GM12878 (cell line): ENCODE measurements around the gene WDFY3. TPM values are rescaled to one million over a fixed set of nuclear protein-coding genes. Genes with fewer than 3 reads are reported as not detected.

ENCODE experiments used
- ATAC-seq: fragments of 200-7000 bp; cut with Tn5 transposase; 3 replicates; pipeline ENCODE4 v1.9.1; 2020; ENCODE audit warnings: mild to moderate bottlenecking, moderate library complexity
- BruUV-seq: library from RNA; stranded (reverse); fragments of 400-500 nt; replicated peaks from 2 replicates; lab custom pipeline; 2021; lab: Mats Ljungman, UMichigan
- CTCF ChIA-PET: fragments of 300-600 bp; sonication (Branson Sonifier 250); formaldehyde crosslinking; extraction: SDS; loops from one replicate; lab custom pipeline; 2021; ENCODE audit warnings: inconsistent platforms; lab: Yijun Ruan, JAX
- POLR2A ChIA-PET: fragments of 350-600 bp; formaldehyde crosslinking; extraction: SDS; loops from one replicate; lab custom pipeline; 2021; ENCODE audit warnings: inconsistent platforms; lab: Charles Lee
- RAD21 ChIA-PET: fragments of 300-600 bp; sonication (Branson Sonifier 250); formaldehyde crosslinking; loops from one replicate; lab custom pipeline; 2023; ENCODE audit warnings: antibody characterized with exemption; ENCODE audit not compliant: unreplicated experiment; lab: Charles Lee
- SMC1A ChIA-PET: fragments of 300-600 bp; sonication (Branson Sonifier 250); formaldehyde crosslinking; loops from one replicate; lab custom pipeline; 2023; ENCODE audit not compliant: unreplicated experiment, uncharacterized antibody; lab: Charles Lee
- DNase-seq: peaks from one replicate; pipeline ENCODE4 v3.0.0-alpha.2; 2011; ENCODE audit warnings: low read depth, low spot score
- FAIRE-seq: peaks from 3 replicates; lab custom pipeline; 2011; peaks lifted over from hg19 to GRCh38; lab: Jason Lieb, UNC
- H2AFZ ChIP-seq: 2 replicates; pipeline ENCODE4 v1.6.0; 2011; ENCODE audit warnings: low read depth, low read length, control low read depth; ENCODE audit not compliant: control insufficient read depth
- H3K27ac ChIP-seq: 2 replicates; pipeline ENCODE4 v1.5.1; 2011; ENCODE audit warnings: control low read depth; ENCODE audit not compliant: control insufficient read depth, insufficient read depth
- H3K27me3 ChIP-seq, 2 experiments: replicated peaks in 1 of 2; 2 replicates each; pipeline versions ENCODE4 v1.6.0 to v1.6.1; 2011; ENCODE audit warnings: low read length in 1 of 2; ENCODE audit not compliant: control insufficient read depth in 2 of 2, insufficient read depth in 2 of 2
- H3K36me3 ChIP-seq, 2 experiments: 2 replicates each; pipeline ENCODE4 v1.5.1; 2011; ENCODE audit warnings: low read length in 1 of 2; ENCODE audit not compliant: control insufficient read depth in 2 of 2, insufficient read depth in 2 of 2
- H3K4me1 ChIP-seq: 2 replicates; pipeline ENCODE4 v1.6.1; 2011; ENCODE audit warnings: mild to moderate bottlenecking, low read length, moderate library complexity, mixed read lengths; ENCODE audit not compliant: control insufficient read depth, insufficient read depth
- H3K4me2 ChIP-seq: 2 replicates; pipeline ENCODE4 v1.6.0; 2011; ENCODE audit warnings: control low read depth; ENCODE audit not compliant: control insufficient read depth, insufficient read depth
- H3K4me3 ChIP-seq: fragments of 200-600 bp; sonication (generic); 2 replicates; pipeline ENCODE4 v1.5.1; 2016
- H3K79me2 ChIP-seq: 2 replicates; pipeline ENCODE4 v1.6.0; 2011; ENCODE audit warnings: low read length; ENCODE audit not compliant: control insufficient read depth, insufficient read depth
- H3K9ac ChIP-seq: 2 replicates; pipeline ENCODE4 v1.8.0; 2011; ENCODE audit warnings: low read length, control low read depth, mixed read lengths; ENCODE audit not compliant: control insufficient read depth, insufficient read depth
- H3K9me3 ChIP-seq: replicated peaks from 3 replicates; pipeline ENCODE4 v1.5.1; 2011; ENCODE audit warnings: mild to moderate bottlenecking, low read length; ENCODE audit not compliant: control insufficient read depth, insufficient read depth
- H4K20me1 ChIP-seq: 2 replicates; pipeline ENCODE4 v1.6.0; 2011; ENCODE audit not compliant: control insufficient read depth, insufficient read depth
- KLF5 ChIP-seq: fragments of 450-650 bp; IDR thresholded peaks from 2 replicates; pipeline ENCODE4 v1.6.1; 2014; ENCODE audit warnings: mild to moderate bottlenecking; ENCODE audit not compliant: partially characterized antibody
- MXI1 ChIP-seq: fragments of 150-350 bp; IDR thresholded peaks from 2 replicates; pipeline ENCODE4 v1.6.1; 2011; ENCODE audit warnings: low read depth, mild to moderate bottlenecking, inconsistent platforms, low read length, improper control_type of control experiment
- MYB ChIP-seq: fragments of 150-350 bp; IDR thresholded peaks from 2 replicates; pipeline ENCODE4 v1.6.1; 2014; ENCODE audit warnings: mild to moderate bottlenecking, low read depth, low read length, borderline replicate concordance
- NFYA ChIP-seq: IDR thresholded peaks from 2 replicates; pipeline ENCODE4 v1.6.1; 2011; ENCODE audit warnings: low read depth, mild to moderate bottlenecking, low read length, improper control_type of control experiment, borderline replicate concordance
- NR2C1 ChIP-seq: fragments of 450-650 bp; IDR thresholded peaks from 2 replicates; pipeline ENCODE4 v1.6.1; 2017; ENCODE audit warnings: antibody characterized with exemption, mild to moderate bottlenecking, moderate library complexity
- SKIL ChIP-seq: fragments of 450-650 bp; IDR thresholded peaks from 2 replicates; pipeline ENCODE4 v1.6.1; 2017; ENCODE audit warnings: mild to moderate bottlenecking, low read depth, inconsistent platforms; ENCODE audit not compliant: poor library complexity, severe bottlenecking
- SP1 ChIP-seq: IDR thresholded peaks from one replicate; pipeline ENCODE4 v1.6.1; 2011; ENCODE audit warnings: low read depth, low read length
- SUZ12 ChIP-seq: fragments of 200-600 bp; sonication (generic); IDR thresholded peaks from one replicate; pipeline ENCODE4 v1.6.1; 2018; ENCODE audit warnings: antibody characterized with exemption, mild to moderate bottlenecking; ENCODE audit not compliant: unreplicated experiment
- TBL1XR1 ChIP-seq: IDR thresholded peaks from 2 replicates; pipeline ENCODE4 v1.6.1; 2012; ENCODE audit warnings: low read depth, low read length, improper control_type of control experiment
- WGBS: methylation state at CpG from one replicate; pipeline ENCODE4 v1.1.6; 2016; ENCODE audit warnings: low lambda C conversion rate; ENCODE audit not compliant: insufficient replicate concordance, insufficient coverage; ENCODE audit errors: missing lambda C conversion rate; 5-methylcytosine and 5-hydroxymethylcytosine counted together
- in situ Hi-C: fragments of 300-500 bp; cut with MboI; formaldehyde crosslinking; loops from 9 replicates; pipeline ENCODE4 v1.14.3; 2018; ENCODE audit warnings: mixed read lengths
- intact Hi-C: fragments of 100-400 bp; cut with micrococcal nuclease; formaldehyde crosslinking; loops from one replicate; pipeline ENCODE4 v1.14.2; 2022; ENCODE audit not compliant: unreplicated experiment
- polyA plus RNA-seq, 11 experiments: library from polyadenylated mRNA; depleted of rRNA in 4 of 11; unstranded in 6 of 11; stranded (reverse) in 5 of 11; fragments of >200 nt; fragmentation: Nextera tagmentation in 4 of 11; fragmentation: Illumina TruSeq in 1 of 11; extraction: Ambion mirVana in 4 of 11; extraction: Trizol in 1 of 11; gene quantifications; 1 replicate in 1 of 11; 2 replicates in 10 of 11; pipeline versions ENCODE4 v1.2.1 to v1.2.3, GENCODE V29; 2011 to 2016; ENCODE audit warnings: inconsistent platforms in 2 of 11, missing spikeins in 2 of 11, low read depth in 1 of 11
- total RNA-seq, 4 experiments: library from RNA; depleted of rRNA in 3 of 4; stranded (reverse); fragments of >200 nt in 3 of 4; fragmentation: Illumina TruSeq in 1 of 4; extraction: Trizol in 1 of 4; gene quantifications; 2 replicates each; pipeline versions ENCODE4 v1.2.1 to v1.2.3, GENCODE V29; 2013 to 2021

WDFY3 gene
- total and polyA plus RNA-seq, 10 of the 15 experiments (the other 5 are each of a cell fraction or from before 2014, with no cell fraction given): 0.01 to 0.23 (median 0.12) TPM; not detected in 2

DNA sequence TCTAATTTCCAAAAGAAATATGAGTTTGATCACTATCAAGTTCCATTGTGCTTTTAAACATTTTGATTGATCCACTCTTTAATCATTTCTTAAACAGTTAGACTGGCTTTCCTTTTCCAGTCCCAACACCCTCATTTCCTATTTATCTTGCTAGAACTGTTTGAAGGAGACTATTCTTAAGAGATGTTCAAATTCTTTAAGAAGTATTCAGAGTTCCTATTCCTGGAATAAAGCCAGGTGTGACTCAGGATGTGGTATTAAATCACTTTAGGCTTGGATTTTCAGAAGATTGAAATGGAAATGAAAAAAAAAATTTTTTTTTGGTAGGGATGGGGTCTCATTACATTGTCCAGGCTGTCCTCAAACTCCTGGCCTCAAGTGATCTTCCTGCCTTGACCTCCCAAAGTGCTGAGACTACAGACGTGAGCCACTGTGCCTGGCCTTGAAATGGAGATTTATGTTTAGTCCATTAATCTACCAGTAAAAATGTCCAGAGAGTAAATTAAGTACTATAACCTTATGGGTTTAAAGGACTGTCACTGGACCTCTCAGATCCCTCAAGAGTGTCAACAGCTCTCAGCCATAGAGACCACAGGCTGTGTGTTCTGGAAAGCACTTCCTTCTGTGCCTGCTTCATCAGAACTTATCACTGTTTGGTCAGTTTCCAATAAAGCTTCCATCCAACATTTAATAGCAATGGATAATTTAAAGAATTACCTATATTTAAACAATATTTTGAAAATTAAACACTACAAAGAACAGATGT lies 292.8 kb downstream of the WDFY3 start:
- ChIA-PET POLR2A (no interaction called here), SMC1A (no interaction called here), RAD21 (no interaction called here), CTCF (no interaction called here)
- H3K4me2 ChIP-seq: no peak overlapping the region
- no peaks in the 10 kb centered on the region for H3K36me3 ChIP-seq
- intact Hi-C loops (no loop called here), in situ Hi-C loops (no loop called here)
- BruUV-seq: no TSS peak
- no peaks in the 10 kb centered on the region for H4K20me1 ChIP-seq
- no peak overlapping the region for H3K9ac ChIP-seq
- DNase-seq (no peak), FAIRE-seq (no peak), ATAC-seq (no peak)
- TF ChIP-seq SUZ12: no peak
- TF ChIP-seq NR2C1: no peak
- TF ChIP-seq TBL1XR1: no peak
- TF ChIP-seq SKIL: no peak
- TF ChIP-seq NFYA: no peak
- TF ChIP-seq SP1: no peak
- no peak for TF ChIP-seq MXI1
- TF ChIP-seq KLF5: no peak
- no peak for TF ChIP-seq MYB
- no peak overlapping the region for H2AFZ ChIP-seq
- H3K4me1 ChIP-seq: no peaks in the 10 kb centered on the region
- no peaks in the 10 kb centered on the region; a peak in 1 of 4 replicates for H3K27me3 ChIP-seq
- no peaks in the 10 kb centered on the region for H3K9me3 ChIP-seq
- H3K79me2 ChIP-seq: no peaks in the 10 kb centered on the region
- H3K27ac ChIP-seq: no peak overlapping the region
- H3K4me3 ChIP-seq: no peak overlapping the region
- WGBS: 0% methylated on average over 1 of the region's 1 CpG
